Measurements from ENCODE around the gene MCC.

DNA sequence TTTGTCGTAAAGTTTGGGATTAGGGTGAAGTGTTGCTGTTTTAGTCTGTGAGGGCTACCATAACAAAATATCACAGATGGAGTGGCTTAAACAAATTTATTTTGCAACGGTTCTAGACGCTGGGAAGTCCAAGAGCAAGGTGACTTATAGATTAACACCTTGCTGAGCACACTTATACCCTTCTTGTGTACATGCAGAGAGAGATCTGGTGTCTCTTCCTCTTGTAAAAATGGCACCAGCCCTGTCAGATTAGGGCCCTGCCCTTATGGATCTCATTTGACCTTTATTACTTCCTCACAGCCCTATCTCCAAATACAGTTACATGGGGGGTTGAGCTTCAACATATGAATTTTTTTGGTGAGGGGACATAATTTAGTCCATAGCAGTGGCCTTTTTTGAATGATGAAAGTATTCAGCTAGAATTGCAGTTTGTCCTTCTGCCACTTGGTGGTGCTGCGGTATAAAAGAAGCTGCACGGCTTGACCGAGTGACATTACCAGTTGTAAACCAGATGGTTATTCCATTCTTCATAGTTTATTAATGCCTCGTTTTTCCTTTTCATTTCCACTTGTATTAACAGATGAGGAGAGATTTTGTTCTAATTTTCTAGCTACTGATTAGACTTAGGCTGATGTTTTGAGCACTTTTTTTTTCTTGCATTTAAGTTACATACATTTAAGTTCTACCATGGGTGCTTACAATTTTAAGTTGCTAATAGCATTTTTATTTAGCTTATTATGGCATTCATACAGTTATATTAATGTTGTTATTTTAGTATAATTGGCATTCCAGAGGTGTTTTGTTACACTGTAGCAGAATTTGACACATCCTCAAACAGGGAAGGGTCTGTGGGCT is 492.3 kb downstream of the MCC start:
- TF ChIP-seq, protein P1, sequence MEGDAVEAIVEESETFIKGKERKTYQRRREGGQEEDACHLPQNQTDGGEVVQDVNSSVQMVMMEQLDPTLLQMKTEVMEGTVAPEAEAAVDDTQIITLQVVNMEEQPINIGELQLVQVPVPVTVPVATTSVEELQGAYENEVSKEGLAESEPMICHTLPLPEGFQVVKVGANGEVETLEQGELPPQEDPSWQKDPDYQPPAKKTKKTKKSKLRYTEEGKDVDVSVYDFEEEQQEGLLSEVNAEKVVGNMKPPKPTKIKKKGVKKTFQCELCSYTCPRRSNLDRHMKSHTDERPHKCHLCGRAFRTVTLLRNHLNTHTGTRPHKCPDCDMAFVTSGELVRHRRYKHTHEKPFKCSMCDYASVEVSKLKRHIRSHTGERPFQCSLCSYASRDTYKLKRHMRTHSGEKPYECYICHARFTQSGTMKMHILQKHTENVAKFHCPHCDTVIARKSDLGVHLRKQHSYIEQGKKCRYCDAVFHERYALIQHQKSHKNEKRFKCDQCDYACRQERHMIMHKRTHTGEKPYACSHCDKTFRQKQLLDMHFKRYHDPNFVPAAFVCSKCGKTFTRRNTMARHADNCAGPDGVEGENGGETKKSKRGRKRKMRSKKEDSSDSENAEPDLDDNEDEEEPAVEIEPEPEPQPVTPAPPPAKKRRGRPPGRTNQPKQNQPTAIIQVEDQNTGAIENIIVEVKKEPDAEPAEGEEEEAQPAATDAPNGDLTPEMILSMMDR (conservative IDR thresholded peaks at IDR 0.05; ENCODE audit: low read depth, low read length), result peak; percentile 97
- TF ChIP-seq RAD21 (IDR thresholded peaks at IDR 0.05; ENCODE audit: low read length) (peak; percentile 99), SMC3 (IDR thresholded peaks at IDR 0.05; ENCODE audit: low read depth, low read length) (peak; percentile 98), POLR2A (IDR thresholded peaks at IDR 0.05; ENCODE audit: low read depth, low read length) (peak; percentile 73; the same call in 1 of the 2 replicates), MXI1 (IDR thresholded peaks at IDR 0.05; ENCODE audit: borderline replicate concordance, low read depth, low read length) (no peak), USF2 (IDR thresholded peaks at IDR 0.05; ENCODE audit: low read depth, low read length) (no peak), RFX5 (IDR thresholded peaks at IDR 0.05; ENCODE audit: low read depth, low read length) (no peak), RCOR1 (IDR thresholded peaks at IDR 0.05; ENCODE audit: insufficient replicate concordance, low read length) (no peak), CHD1 (IDR thresholded peaks at IDR 0.05; ENCODE audit: low read depth, low read length) (no peak; the same call in 1 of the 2 replicates), MAZ (IDR thresholded peaks at IDR 0.05; ENCODE audit: borderline replicate concordance, low read depth, low read length) (no peak), FOS (IDR thresholded peaks at IDR 0.05; ENCODE audit: low read depth, low read length) (no peak)
- TF ChIP-seq, protein P2, sequence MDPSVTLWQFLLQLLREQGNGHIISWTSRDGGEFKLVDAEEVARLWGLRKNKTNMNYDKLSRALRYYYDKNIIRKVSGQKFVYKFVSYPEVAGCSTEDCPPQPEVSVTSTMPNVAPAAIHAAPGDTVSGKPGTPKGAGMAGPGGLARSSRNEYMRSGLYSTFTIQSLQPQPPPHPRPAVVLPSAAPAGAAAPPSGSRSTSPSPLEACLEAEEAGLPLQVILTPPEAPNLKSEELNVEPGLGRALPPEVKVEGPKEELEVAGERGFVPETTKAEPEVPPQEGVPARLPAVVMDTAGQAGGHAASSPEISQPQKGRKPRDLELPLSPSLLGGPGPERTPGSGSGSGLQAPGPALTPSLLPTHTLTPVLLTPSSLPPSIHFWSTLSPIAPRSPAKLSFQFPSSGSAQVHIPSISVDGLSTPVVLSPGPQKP (IDR thresholded peaks at IDR 0.05; ENCODE audit: borderline replicate concordance, low read depth, low read length), result no peak
